ENCODE measurements around the gene KRT82.

Gene KRT82

DNA sequence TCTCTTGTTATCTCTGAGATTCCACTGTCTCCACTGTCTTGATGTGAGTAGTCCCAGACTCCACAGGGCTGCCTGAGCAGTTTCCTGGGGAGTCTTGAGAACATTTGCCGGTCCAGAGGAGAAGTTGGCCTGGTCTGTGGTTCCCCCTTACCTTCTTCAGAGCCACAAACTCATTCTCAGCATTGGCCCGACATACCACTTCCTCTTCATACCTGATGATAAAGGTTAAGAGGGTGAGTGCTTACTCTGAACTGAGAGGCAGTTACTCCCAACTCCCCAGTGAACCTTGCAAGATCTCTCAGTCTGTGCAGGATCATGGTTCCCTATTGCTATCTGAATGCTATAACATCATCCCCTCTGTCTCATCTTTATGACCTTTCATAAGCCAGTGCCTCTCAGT, 23.3 kb downstream of the KRT82 start:
- no peak for ATAC-seq
- DNase-seq, result no peak

GRCh38 chr12:52381206-52381605, 24.9 kb downstream of the KRT82 start:
- DNase-seq, result no peak
- no peak for ATAC-seq

DNA sequence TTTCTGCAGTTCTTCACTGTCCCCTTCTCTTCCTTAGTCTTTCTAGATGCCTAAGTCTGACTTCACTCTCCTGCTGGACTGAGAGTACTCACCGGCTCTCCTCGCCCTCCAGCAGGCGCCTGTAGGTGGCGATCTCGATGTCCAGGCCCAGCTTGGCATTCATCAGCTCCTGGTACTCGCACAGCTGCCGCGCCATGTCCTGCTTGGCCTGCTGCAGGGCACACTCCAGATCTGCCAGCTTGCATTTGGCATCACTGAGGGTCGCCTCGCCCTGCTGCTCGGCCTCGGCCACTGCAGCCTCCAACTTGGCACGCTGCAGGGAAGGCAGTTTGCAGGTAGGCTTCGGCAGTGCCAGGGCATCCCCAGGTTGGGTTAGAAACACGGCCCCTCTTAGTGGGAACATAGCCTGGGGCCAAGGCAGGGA, 25.9 kb downstream of the KRT82 start:
- peak; percentile 12 for DNase-seq
- ATAC-seq, result no peak

- no peak for DNase-seq
- ATAC-seq, result no peak
These were observed 26.6 kb downstream of the KRT82 start for GRCh38 chr12:52379536-52379935.

- no peak for ATAC-seq
- no peak for DNase-seq
These were observed 28.0 kb downstream of the KRT82 start for GRCh38 chr12:52378091-52378490.

- ATAC-seq, result peak; percentile 14
- no peak for DNase-seq
These were observed 28.9 kb downstream of the KRT82 start for GRCh38 chr12:52377266-52377665.

GRCh38 chr12:52372216-52373154, 33.6 kb downstream of the KRT82 start:
- DNase-seq (peak; percentile 60), ATAC-seq (no peak)

DNA sequence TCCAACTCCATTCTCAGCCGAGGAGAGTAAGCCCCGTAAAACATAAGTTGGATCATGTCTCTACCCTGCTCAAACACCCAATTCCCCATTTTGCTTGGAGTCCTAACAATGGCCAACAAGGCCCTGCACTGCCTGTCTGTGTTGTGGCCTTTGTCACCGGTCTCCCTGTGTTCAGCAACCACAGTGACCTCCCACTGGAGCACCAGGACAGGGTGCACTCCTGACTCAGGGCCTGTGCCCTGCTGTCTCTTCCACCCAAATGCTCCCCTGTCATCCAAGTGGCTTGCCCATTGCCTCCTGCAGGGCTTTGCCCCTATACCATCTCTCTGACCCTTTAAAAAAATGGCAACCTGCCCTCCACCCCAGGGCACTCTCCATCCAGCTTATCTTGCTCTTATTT, 34.4 kb downstream of the KRT82 start:
- no peak for DNase-seq
- ATAC-seq, result no peak

DNA sequence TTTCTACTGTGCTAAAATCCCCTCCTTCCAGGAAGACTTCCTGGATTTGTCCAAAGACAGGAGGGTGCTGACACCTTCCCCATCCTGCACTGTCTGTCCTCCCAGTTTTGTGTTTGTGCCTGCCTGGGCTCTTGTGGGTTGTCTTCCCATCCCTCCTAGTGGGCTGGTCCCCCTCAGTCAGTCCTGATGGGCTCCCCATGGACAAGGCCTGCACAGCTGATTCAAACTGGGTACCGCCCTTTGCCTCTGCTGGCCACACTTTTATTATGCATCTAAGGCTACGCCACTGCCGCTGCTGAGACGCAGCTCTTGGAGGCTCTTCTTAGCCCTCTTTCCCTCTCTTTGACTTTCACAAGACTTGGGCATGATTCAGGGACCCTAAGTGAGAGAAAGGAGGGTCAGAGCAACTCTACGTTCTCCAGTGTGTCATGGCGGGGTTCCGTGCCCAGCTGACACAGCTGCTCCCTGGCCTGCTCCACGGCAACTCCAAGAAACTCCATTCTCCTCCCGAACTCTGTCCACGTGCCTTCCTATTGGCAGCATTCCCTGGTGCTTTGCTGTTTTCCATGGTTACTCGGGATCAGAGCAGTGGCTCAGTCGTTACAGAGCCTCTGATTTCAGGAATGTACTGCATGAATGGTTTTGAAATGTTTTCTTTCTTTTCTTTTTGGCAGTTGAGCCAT, 35.1 kb downstream of the KRT82 start:
- no peak for ATAC-seq
- DNase-seq, result no peak

DNA sequence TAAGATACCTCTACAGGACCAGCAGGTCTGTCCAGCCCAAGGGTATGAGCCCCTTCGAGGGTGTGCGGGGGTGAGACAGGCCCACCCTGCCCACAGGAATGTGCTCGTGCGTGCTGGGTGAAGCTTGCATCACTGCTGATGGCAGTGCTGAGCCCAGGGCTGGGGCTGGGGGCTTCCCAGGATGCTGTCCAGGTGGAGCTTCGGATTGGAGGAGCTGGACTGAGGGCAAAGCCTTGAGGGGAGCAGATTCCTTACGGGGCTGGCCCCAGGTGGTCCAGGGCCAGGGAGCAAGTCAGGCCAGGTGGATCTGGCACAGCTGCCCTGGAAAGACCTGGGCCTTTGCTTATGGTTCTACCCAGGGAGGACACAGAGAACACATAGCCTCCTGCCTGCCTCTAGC, 36.3 kb downstream of the KRT82 start:
- ATAC-seq (no peak), DNase-seq (no peak)

GRCh38 chr12:52369211-52369610, 36.9 kb downstream of the KRT82 start:
- DNase-seq (no peak), ATAC-seq (no peak)

DNA sequence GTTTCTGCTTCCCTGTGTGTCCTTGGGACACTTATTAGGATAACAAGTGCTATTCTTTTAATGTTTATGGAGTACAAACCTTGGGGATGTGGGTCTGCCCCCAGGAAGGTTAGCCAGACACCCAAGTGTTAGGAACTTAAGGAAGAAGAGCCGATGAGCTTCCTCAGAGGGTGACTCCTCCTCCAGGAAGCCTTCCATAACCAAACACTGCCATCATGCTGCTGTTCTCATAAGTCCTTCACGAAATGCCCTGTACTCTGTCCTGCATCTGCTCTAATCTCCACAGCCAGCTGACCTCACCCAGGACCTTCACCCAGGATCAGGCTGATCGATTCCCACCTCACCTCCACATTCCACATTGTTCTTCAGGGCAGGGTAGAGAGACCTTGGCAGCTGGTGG, 37.6 kb downstream of the KRT82 start:
- ATAC-seq (no peak), DNase-seq (no peak)

- no peak for DNase-seq
These were observed 38.3 kb downstream of the KRT82 start for GRCh38 chr12:52367876-52368275.

DNA sequence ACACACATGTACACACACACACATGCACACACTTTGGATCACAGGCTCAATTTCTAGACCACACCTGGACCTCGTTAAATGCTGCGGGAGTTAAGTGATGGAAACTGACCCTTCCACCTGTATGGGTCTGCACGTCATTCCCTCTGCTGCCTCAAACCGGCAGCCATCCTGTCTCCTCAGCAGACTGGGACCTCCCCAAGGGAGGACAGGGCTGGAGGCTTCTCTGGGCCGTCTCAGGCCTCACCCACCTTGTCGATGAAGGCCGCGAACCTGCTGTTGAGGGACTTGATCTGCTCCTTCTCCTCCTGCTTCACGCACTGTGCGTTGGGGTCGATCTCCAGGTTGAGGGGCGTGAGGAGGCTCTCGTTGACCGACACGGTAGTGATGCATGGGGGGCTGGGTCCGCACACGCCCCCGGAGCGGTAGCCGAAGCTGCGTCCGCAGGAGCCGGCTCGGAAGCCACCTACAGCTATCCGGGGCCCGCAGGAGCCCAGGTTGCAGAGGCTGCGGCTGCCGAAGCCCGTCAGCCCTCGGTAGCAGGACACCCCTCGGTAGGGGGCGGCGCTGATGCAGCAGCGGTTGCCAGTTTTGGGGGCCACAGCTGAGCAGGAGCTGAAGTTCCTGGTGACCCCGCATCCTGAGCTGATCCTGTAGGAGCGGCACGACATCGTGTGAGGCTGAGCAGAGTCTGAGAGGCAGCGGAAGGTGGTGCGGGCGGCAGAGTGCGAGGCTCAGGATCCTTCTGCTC, 39.2 kb downstream of the KRT82 start, which contains the start of gene KRT85:
KRT85 (minus strand) TSS at position 744 of the 748 bp plus-strand sequence; CDS start at position 668, 76 bp downstream.
- no peak for DNase-seq
- ATAC-seq, result no peak

More at GRCh38 chr12:52367876-52368275, 38.3 kb downstream of the KRT82 start:
- ATAC-seq, result no peak

DNA sequence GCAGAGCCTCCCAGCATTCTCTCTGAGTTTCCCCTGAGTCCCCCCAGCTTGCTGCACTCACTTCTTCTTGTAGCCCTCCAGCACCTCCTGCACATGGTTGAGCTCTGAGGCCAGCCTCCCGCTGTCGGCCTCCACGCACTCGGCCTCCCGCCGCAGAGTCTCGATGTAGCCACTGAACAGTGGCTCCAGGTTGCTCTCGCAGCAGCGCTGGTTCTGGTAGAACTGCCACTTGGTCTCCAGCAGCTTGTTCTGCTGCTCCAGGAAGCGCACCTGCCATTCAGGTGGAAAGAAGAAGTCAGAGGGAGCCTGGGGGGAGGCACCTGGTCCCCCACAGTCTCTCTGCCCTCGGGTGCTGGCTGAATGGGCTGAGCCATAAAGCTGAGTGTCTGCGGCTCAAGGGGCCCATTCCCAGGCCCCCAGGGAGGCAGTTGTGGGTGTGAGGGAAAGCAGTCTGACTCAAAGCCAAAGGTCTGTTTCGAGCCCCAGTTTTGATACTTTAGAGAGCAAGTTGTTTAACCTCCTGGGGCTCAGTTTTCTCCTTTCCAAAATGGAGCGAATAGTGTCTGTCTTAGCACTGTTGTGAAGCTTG, 41.1 kb downstream of the KRT82 start:
- ATAC-seq (no peak), DNase-seq (no peak)

- no peak for DNase-seq
- no peak for ATAC-seq
These were observed 42.1 kb downstream of the KRT82 start for GRCh38 chr12:52364061-52364460.

GRCh38 chr12:52363111-52363679, 42.9 kb downstream of the KRT82 start:
- no peak for ATAC-seq
- DNase-seq, result no peak

GRCh38 chr12:52362118-52362726, 43.9 kb downstream of the KRT82 start:
- ATAC-seq (no peak), DNase-seq (peak; percentile 16)

- ATAC-seq, result no peak
- no peak for DNase-seq
These were observed 44.6 kb downstream of the KRT82 start for GRCh38 chr12:52361553-52361952.

- no peak for DNase-seq
- no peak for ATAC-seq
These were observed 45.4 kb downstream of the KRT82 start for GRCh38 chr12:52360663-52361271.

DNA sequence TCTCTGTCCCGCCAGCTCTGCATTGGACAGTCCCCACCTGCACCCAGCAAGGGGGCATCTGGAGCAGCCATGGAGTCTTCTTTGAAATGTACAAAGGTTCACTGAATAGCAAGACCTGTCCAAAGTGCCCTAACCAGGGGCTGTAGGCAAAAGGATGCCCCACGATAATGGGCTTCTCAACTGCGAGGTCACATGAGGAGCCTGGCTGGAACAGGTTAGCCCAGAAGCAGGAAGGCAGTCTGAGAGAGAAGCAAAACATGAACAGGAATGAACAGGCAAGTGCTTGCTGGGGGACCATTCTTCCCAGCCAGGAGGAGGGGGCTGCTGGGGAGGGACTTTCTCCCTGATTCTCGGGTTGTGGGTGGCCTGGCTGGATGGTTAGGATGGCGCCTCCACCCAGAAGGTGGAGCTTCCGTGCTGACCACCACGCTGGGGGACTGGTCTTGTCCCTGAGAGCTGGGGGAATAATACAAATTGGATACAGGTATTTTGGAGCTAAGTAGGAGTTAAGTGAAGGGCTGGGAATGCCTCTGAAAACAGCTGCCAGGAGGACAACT, 46.0 kb downstream of the KRT82 start:
- ATAC-seq (no peak), DNase-seq (no peak)
